Left kidney (tissue), 8 donors: ENCODE measurements around the gene CHD5. TPM values are rescaled to one million over a fixed set of nuclear protein-coding genes. Genes with fewer than 3 reads are reported as not detected.
"Not testable (repeated sequence)": the region's sequence is repeated elsewhere in the genome, so short reads cannot be mapped to it uniquely, and the experiment has no call there.

Source experiments
- DNase-seq: peaks from one replicate; pipeline ENCODE4 v3.0.0-alpha.2; 2013
- long read RNA-seq, 8 donors: transcript quantifications; one replicate each; lab custom pipeline, GENCODE V29; 2026
- polyA plus RNA-seq: library from polyadenylated mRNA; unstranded; fragments of 120-200 nt; gene quantifications from one replicate; pipeline ENCODE4 v1.2.1, GENCODE V29; 2013; ENCODE audit not compliant: insufficient read length

The CHD5 gene
- polyA plus RNA-seq: 0.28 TPM
- long read RNA-seq, donor 1: 0 reads
- long read RNA-seq, donor 2: 0 reads
- long read RNA-seq, donor 3: 0 reads
- long read RNA-seq, donor 4: 0 reads
- long read RNA-seq, donor 5: 0 reads
- long read RNA-seq, donor 6: 0 reads
- long read RNA-seq, donor 7: 0 reads
- long read RNA-seq, donor 8: 0 reads

DNA sequence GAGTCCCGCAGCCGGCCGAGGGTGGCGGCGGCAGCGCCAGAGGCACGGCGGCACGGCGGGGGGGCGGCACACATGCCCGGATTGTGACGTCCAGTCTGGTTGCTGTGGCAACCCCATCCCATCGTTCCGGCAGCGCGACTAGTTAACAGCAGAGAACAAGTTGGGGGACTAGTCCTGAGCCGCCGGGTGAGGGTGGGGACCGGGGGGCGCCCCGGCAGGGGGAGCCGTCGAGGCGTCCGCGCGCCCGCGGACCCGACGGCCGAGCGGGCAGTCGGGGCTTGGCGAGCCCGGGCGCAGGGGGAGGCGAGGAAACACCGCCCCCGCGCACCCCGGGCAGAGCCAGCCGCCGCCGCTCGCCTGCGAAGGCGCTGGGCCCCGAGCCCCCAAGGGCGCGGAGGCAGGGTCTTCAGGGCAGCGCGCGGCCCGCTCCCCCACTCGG lies at the start of gene CHD5:
TSS of gene CHD5 (minus strand) at position 54 of the 439 bp plus-strand sequence. CDS start 298 bp downstream, outside the sequence.
- DNase-seq: no peak

DNA sequence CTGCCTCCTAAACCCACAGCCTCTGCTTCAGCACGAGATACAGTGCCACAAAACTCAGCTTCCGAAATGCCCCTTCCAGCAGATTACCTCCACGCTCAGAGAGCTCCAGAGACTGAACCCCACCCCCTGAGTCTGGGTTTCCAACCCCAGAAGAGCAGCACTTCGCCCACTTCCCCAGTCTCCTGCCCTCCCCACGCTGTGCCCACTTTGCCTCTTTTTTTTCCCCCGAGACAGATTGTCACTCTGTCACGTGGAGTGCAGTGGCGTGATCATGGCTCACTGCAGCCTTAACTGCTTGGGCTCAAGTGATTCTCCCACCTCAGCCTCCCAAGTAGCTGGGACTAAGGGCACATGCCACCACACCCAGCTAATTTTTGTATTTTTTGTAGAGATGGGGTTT lies 45.5 kb upstream of the CHD5 start:
- no peak for DNase-seq

DNA sequence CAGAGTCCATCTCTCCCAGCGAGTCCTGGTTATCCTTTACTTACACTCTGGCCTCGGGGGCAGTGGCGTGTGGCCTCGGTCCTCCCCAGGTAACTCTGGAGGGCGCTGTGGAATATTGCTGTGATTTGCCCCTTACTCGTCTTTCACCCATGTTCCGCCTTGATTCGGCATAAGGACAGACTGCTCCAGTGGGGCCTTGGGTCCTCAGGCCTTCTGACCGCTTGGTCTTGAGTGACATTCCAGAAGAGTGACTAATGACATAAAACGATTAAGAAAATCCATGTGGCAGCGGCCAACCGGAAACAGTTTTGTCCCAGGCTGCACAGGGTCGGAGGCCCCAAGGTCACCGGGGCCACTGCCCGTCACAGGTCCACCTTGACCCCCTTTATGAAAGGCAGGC lies 44.6 kb upstream of the CHD5 start:
- no peak for DNase-seq

DNA sequence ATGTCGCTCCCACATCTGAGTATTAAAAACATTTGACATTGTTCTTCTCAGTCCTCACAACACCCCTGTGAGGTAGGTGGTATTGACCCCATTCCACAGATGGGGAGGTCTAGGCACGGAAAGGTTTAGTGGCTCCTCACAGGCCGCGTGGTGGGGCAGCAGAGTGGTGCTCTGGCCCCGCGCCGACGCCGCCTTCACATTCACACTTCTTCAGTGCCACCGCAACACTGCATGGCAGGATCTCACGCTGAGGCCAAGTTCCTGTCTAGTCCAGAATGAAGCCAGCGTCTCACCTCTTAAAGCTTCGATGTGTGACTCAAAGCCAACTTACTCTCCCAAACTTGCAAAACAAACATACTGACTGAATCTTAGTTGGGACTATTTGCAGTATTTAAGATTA lies 43.5 kb upstream of the CHD5 start:
- no peak for DNase-seq

DNA sequence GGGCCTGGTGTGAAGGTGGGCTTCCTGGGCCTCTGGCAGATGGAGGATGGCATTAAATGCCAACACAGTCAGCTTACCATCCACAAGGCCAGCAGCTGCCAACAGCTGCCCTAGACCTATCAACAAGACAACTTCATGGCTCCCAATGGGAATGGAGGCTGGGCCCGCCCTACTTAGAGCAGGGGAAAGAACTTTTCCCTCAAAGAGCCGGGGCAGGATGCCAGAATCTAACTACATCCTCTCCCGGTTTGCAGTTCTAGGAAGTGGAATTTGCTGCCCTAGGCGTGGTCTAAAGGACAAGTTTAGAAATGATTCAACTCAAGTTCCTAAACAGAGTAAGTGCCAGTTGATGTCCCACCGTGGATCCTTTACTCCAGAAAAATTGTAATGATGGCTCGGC lies 42.5 kb upstream of the CHD5 start:
- DNase-seq: no peak

DNA sequence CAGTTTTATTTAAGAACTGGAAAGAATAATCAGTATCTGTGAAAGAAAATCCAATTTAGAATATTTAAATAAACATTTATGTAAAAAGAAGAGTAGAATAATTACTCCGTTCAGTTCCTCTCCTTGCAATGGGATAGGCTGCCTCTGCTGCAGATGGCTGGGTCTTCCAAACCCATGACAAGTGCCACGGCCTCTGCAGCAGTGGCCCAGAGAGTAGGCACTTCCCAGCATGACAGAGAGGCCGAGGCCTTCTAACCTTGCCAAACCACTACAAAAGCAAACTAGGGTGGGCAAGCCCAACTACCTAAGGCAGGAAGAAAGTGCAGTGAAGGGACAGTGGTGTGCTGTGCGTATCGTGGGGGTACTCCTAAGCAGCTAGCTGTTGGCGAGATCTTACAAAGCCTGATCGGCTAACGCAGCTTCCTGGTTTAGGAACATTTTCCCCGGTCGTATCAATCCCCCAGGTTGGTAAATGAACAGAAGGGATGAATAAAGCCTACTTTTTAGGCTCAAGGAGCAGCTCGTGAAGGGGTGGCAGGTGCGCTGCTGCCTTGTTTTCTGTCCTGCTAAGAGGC lies 41.2 kb upstream of the CHD5 start:
- no peak for DNase-seq

DNA sequence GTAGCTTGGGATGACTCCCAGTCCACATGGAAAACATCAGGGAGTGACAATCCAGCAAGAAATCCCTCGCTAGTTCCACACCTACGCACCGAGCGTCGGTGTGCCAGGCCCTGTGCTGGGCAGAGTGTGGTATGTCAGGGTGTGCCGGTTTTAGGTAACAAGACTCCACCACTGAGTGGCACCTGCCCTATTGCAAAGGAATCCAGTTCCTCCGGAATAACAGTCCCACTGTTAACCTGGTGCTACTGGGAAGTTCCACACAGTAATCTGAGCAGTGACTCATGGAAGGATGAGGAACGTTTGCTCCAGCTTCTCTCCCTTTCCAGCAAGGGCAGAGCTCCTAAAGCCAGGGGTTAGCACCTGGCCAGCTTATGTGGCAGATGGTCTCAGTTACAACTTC lies 40.1 kb upstream of the CHD5 start:
- no peak for DNase-seq

DNA sequence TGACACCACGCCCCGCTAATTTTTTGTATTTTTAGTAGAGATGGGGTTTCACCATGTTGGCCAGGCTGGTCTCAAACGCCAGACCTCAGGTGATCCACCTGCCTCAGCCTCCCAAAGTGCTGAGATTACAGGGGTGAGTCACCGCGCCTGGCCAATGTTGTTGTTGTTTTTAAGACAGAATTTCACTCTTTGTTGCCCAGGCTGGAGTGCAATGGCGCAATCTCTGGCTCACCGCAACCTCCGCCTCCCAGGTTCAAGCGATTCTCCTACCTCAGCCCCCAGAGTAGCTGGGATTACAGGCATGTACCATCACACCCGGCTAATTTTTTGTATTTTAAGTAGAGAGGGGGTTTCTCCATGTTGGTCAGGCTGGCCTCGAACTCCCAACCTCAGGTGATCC lies 39.5 kb upstream of the CHD5 start:
- DNase-seq: not testable (repeated sequence)

DNA sequence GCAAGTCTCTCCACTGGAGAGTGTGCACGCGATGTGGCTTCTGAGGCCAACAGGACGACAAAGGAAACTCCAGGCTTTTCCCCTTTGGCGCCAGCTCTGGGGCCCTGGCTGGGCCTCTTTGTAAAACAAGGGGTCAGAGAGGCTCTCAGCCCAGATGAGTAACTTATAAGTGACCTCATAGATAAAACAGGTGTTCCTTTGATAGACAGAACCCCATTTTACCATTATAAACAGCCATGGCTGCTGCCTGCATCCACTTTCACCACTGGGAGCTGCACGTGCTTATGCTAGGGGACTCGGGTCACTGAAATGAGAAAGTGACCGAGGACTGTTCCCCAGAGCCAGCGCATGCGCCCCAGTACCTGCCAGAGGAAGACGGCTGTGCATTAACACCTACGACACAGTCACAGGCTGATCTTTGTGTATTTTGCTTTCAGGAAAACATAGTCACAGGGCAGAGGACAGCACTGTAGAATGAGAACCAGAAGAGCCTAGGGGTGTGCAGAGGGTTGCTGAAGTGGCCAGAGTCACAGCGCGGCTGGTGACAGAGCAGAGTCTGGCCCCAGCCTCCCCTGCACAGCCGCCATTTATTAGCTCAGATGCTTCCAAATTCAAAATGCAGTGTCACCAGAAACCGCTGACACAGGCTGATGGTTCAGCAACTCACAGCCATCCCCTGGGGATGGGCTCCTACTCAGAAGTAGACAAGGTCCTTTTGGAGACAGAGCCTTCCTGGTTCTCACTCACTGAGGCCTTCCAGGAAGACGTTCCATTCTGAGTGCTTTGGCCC lies 38.4 kb upstream of the CHD5 start:
- DNase-seq: no peak

DNA sequence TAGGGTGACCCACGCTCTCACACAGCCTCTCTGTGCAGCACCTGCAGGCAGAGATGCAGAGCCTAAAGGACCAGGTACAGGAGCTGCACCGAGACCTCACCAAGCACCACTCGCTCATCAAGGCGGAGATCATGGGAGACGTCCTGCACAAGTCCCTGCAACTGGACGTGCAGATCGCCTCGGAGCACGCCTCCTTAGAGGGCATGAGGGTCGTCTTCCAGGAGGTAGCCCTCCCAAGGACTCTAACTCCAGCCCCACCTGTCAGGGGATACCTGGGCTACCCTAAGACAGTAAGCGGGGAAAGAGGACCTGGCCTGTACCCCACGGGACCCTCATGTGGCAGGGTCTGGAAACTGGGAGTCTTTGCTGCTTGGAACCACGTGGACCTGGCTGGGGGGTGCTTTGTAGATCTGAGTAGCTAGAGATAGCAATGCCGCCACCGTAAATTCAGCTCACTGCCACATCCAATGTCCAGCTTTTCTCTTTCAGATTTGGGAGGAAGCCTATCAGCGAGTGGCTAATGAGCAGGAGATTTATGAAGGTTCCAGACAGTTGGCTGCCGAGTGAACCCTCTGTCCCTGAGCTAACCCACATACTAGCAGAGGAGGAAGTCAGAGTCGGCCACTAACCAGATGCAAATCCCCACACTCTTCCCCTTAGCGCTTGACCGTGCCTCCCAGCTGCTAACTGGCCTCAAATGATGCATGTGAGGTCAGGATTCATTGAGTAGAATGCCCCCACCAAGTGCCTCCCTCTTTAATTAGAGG lies 32.3 kb upstream of the CHD5 start:
- DNase-seq: no peak

DNA sequence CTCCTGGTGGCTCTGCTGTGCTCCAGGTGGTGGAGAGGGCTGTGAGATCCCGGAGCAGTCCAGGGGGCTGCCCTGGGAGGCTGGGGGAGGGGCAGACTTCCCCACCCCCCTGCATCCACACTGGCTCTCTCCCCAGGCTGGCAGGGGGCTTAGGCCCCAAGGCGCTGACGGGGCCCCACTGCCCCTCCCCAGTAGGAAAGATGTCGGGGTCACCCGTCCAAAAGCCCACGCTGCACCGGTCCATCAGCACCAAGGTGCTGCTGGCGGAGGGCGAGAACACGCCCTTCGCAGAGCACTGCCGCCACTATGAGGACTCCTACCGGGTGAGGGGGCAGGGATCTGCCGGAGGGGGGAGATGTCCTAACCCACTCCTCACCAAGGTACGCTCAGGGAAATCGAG lies 31.6 kb upstream of the CHD5 start:
- no peak for DNase-seq

DNA sequence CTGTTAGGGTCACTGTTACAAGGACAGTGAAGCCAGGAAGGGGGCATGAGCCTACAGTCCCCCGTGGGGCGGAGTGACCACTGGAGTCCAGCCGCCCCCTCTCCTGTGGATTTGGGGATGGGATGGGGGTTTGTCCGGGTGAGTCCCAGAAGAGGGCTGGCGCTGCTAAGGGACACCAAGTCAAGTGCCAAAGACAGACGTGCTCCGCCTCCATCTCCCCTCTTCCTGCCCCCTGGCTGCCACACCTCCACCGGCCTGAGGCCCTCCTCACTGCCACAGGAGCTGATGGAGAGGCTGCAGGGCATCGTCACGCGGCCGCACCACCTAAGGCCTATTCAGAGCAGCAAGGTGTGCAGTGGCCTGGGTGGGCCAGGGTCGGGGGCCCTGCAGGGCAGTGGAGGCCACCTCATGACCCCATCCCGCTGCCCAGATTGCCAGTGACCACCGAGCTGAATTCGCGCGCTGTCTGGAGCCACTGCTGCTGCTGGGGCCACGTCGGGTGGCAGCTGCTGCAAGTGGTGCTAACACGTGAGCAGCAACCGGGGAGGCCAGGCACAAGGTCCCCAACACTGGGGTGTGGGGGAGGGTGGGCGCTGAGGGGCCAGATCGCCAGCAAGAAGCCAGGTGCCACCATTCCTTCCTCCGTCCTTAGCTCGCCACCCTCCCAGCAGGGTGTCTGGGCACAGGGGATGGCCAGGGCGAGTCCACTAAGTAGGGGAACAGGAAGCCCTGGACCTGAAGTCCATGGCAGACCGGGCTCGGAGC lies 30.7 kb upstream of the CHD5 start:
- no peak for DNase-seq

DNA sequence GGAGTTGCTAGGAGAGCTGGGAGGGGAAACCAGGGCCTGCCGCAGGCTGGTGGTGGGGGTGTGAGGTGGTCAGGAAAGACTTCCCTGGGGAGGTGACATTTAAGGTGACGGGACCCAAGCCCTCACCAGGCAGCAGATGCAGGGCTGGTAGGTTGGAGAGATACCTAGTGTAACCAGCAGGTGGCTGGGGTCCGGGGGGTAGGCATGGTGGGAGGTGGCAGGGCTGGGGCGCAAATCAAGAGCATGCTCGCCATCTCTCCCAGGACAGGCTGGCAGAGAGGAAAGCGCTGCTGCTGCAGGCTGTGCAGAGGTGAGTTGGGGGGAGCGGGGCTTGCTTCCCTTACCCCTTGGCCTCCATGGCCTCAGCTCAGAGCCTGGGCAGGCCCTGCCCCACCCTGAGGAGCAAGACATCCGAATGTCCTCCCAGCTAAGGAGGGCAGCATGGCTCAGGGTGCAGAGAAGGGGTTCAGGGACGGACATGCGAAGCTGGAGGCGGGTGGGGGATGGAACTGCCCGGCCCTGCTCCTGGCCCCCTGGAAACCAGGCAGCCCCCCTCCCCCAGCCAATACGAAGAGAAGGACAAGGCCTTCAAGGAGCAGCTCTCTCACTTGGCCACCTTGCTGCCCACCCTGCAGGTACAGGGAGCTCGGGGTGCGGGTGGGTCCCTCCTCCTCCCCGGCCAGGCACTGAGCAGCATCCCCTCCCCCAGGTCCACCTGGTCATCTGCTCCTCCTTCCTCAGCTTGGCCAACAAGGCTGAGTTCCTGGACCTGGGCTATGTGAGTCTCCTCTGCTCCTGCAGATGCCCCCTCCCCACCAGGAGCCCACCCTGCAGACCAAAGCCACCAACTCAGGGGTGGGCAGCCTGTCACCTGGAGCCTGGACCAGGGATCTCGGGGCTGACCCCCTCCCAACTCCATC lies 29.8 kb upstream of the CHD5 start:
- DNase-seq: no peak

DNA sequence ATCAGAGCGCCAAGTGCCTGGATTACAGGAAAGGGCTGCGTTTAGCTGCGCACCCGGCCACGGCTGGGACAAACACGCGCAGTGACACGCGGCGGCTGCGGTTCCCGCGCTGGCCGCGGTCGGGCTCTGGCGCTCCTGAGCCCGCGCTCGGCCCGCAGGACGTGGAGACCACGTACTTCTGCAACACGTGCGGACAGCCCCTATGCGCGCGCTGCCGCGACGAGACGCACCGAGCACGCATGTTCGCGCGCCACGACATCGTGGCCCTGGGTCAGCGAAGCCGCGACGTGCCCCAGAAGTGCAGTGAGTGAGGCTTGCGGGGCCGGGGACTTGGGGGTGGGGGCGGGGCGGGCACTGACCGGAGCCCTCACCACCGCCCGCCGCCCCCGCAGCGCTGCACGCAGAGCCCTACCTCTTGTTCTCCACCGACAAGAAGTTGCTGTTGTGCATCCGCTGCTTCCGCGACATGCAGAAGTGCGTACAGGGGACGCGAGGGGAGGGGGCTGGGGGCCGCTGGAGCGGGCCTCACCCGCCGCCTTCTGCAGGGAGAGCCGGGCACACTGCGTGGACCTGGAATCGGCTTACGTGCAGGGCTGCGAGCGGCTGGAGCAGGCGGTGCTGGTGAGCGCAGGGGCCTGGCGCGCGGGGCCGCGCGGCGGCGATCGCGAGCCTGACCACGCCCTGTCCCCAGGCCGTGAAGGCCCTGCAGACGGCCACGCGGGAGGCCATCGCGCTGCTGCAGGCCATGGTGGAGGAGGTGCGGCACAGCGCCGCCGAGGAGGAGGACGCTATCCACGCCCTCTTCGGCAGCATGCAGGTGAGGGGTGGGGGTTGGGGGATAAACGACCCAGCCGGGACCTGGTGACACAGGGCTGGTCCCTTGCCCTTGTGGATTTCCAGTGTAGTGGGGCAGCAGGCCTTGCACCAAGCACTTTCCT lies 28.9 kb upstream of the CHD5 start:
- no peak for DNase-seq

DNA sequence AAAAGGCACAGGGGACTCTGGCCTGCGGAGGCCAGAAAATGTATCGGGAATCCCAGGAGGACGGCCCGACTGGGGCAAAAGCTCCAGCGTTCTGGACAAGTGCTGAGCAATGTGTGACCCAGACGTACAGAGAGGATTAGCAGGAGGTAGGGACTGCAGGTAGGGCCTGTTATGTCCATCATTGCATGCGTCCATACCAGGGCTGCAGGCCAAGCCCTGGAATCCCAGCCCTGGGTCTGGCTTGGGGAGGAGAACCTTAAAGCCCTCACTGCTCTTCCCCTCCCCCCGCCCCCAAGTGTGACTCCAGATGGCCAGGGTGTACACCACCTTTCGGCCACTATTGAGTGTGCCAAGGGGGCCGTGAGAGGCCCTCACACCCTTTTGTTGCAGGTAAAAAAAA lies 27.8 kb upstream of the CHD5 start:
- no peak for DNase-seq

DNA sequence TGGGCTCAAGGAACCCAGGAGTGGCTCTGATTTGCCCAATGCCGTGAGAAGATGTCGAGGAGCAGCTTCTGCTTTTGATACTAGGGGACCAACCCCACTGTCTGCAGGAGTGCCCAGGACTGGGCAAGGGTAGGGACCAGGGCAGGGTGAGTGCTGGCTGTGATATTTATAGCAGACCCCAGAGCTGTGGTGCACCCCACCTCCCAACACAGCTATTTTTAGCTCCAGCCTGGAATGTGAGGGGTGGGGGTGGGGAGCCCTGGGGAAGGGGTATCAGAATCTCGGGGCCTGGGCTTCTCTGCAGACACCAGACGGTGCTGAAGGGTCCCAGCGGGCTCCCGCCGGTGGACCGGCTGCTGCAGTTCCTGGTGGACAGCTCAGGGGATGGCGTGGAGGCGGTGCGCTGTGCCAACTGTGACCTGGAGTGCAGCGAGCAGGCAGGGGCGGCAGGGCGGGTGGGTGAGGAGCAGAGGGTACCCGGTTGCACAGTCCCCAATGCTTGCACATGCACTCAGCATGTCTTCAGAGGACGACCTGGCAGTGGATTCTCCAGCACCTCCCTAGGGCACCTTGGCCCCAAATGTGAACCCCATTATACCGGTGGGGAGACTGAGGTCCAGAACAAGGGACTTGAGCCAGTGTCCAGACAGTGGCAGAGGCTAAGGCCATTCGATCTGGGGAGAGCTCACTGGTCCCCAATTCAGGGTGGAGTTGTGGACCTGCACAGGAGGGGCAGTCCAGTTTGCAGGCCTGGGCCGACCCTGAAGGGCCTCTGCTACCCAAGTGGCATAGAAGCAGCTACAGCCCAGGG lies 27.2 kb upstream of the CHD5 start:
- DNase-seq: no peak

DNA sequence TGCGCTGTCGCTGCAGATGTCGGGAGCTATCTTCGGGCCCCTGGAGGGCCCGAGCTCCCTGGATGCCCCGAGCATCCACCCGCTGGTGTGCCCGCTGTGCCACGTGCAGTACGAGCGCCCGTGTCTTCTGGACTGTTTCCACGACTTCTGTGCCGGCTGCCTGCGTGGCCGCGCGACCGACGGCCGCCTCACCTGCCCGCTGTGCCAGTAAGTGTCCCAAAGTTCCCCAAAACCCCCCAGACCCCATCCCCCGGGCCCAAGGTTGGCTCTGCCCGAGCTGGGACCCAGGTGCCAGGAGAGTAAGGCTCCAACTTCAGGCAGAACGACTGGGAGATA lies 26.4 kb upstream of the CHD5 start:
- no peak for DNase-seq

DNA sequence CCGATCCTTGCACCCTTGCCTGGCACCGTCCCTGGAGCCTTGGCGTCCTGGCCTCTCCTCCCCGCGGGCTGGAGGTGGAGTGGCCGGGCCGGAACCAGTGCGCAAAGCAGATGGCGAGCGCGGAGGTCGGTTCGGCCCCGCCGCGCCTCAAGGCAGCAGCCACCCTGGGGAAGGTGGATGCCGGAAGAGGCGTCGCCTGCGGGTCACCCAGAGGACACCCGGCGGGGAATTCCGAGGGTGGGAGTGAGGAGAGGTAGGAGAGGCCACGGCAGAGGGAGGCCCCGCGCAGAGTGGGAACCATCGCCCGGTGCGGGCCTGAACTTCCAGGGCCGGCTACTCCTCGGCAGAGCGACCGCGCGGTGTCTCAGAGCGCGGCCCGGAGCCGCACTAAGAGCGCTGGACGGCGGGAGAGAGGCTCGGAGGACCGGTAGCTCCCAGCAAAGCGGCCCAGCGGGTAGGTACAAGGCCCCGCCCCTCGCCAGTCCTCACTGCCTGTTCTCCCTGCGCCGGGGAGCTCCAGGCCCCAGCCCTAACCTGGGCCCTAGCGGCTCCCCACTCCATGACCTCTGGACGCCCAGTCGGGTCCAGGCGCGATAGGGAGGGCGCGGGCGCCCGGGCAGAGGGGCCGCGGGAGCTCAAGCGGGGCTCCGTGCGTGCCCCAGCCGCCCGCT lies 25.9 kb upstream of the CHD5 start, which contains the start of gene RNF207:
TSS of gene RNF207 (plus strand) at position 271 of the 671 bp plus-strand sequence. CDS start 417 bp downstream, outside the sequence.
- peak; percentile 68 for DNase-seq
